Colon (tissue), 2 donors: ENCODE results near the gene RABGGTA.

Experiments
- FAIRE-seq: peaks from 2 replicates; lab custom pipeline; 2012; peaks lifted over from hg19 to GRCh38; lab: Jason Lieb, UNC
- donor health status: control.
- donor health status: control.

RABGGTA gene

GRCh38 chr14:24271134-24271833, at the start of gene RABGGTA:
Gene RABGGTA (minus strand): TSS chr14:24271597. CDS start chr14:24271115, 482 bp downstream.
- FAIRE-seq: no peak

- FAIRE-seq: no peak
Observed at GRCh38 chr14:24317141-24317928, 45.9 kb upstream of the RABGGTA start.

GRCh38 chr14:24316597-24316950, 45.2 kb upstream of the RABGGTA start:
- no peak for FAIRE-seq

- no peak for FAIRE-seq
Observed at GRCh38 chr14:24315807-24316596, 44.6 kb upstream of the RABGGTA start.

GRCh38 chr14:24315243-24315806, 43.9 kb upstream of the RABGGTA start:
- FAIRE-seq: no peak

GRCh38 chr14:24314377-24315193, 43.2 kb upstream of the RABGGTA start:
- no peak for FAIRE-seq

- no peak for FAIRE-seq
Observed at GRCh38 chr14:24313913-24314312, 42.5 kb upstream of the RABGGTA start.

GRCh38 chr14:24312736-24313507, 41.5 kb upstream of the RABGGTA start:
- FAIRE-seq: no peak

GRCh38 chr14:24311837-24312615, 40.6 kb upstream of the RABGGTA start:
- no peak for FAIRE-seq

GRCh38 chr14:24310646-24311604, 39.5 kb upstream of the RABGGTA start, which contains the start of gene LTB4R:
Gene LTB4R (plus strand): TSS chr14:24311502. CDS start chr14:24315652, 4,150 bp downstream.
- FAIRE-seq: no peak

- no peak for FAIRE-seq
Observed at GRCh38 chr14:24310265-24310645, 38.9 kb upstream of the RABGGTA start.

- FAIRE-seq: no peak
Observed at GRCh38 chr14:24309538-24310264, 38.3 kb upstream of the RABGGTA start, which contains the start of gene LTB4R2. Gene LTB4R2 (plus strand): TSS chr14:24310140. CDS start chr14:24310665, 525 bp downstream.

- no peak for FAIRE-seq
Observed at GRCh38 chr14:24308342-24309124, 37.1 kb upstream of the RABGGTA start.

- FAIRE-seq: no peak
Observed at GRCh38 chr14:24307575-24308341, 36.4 kb upstream of the RABGGTA start, which contains the start of gene CIDEB. Gene CIDEB (minus strand): TSS chr14:24307977. CDS start chr14:24307858, 119 bp downstream.

GRCh38 chr14:24307156-24307574, 35.8 kb upstream of the RABGGTA start:
- no peak for FAIRE-seq

GRCh38 chr14:24304019-24304387, 32.6 kb upstream of the RABGGTA start:
- FAIRE-seq: no peak
